ENCODE measurements around the gene TNIP1.

DNA sequence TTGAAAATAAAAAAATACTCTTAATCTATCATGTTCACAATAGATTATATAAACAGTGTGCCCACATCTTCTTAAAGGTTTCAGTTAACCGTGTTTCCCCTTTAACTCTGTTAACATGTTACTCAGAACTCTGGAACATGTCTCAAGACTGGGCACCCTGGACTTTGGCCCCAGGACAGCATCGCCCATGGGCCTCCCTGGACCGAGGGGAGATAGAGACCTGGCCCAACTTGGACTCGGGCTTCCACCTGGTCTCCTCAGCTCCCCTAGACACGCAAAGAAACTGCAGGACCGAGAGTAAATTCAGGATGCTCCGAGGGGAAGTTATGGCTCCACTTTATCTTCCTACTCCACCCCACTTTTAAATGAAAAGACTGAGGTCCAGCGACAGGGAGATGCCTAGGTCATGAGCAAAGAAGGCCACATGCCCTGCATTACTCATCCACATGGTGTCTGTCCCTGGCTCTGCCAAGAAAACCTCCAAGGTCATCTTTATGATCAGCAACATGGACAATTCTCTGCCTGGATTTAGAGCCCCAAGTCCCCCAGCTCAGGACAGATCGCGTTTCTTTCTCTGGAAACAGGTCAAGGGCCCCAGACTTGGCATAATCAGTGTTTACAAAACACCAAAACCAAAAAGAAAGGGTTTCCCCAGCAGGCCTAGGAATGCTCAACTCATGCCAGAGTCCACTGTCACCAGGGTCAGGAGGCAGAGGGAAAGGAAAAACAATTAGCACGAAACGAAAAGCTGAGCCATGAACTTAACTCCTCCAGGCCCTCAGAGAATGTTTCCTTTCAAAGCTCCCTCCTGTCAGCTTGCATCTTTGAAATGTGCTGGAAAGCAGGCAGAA is 43.0 kb downstream of the TNIP1 start:
- TF ChIP-seq, protein P1, sequence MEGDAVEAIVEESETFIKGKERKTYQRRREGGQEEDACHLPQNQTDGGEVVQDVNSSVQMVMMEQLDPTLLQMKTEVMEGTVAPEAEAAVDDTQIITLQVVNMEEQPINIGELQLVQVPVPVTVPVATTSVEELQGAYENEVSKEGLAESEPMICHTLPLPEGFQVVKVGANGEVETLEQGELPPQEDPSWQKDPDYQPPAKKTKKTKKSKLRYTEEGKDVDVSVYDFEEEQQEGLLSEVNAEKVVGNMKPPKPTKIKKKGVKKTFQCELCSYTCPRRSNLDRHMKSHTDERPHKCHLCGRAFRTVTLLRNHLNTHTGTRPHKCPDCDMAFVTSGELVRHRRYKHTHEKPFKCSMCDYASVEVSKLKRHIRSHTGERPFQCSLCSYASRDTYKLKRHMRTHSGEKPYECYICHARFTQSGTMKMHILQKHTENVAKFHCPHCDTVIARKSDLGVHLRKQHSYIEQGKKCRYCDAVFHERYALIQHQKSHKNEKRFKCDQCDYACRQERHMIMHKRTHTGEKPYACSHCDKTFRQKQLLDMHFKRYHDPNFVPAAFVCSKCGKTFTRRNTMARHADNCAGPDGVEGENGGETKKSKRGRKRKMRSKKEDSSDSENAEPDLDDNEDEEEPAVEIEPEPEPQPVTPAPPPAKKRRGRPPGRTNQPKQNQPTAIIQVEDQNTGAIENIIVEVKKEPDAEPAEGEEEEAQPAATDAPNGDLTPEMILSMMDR (IDR thresholded peaks at IDR 0.05 in 4 of 5, conservative IDR thresholded peaks at IDR 0.05 in 1 of 5) = no peak
- TF ChIP-seq POLR2A (IDR thresholded peaks at IDR 0.05) = peak in 1 of 2 donors; percentile 41

All from gastrocnemius medialis (tissue), 4 donors.